K562 (cell line): ENCODE measurements around the gene CORIN. TPM values are rescaled to one million over a fixed set of nuclear protein-coding genes. Genes with fewer than 3 reads are reported as not detected.

Experiments
- ATAC-seq: fragments of 200-7000 bp; cut with Tn5 transposase; 3 replicates; pipeline ENCODE4 v1.9.1; 2020; ENCODE audit warnings: moderate library complexity
- BruUV-seq: library from RNA; stranded (reverse); fragments of 400-500 nt; replicated peaks from 2 replicates; lab custom pipeline; 2021; lab: Mats Ljungman, UMichigan
- CTCF ChIA-PET: fragments of 300-600 bp; formaldehyde crosslinking; extraction: SDS; loops from one replicate; lab custom pipeline; 2021; ENCODE audit warnings: low intra/inter-chr PET ratio; lab: Yijun Ruan, JAX
- POLR2A ChIA-PET: fragments of 300-600, 350-650 bp; sonication (Branson Sonifier 250); formaldehyde crosslinking; extraction: SDS; loops from one replicate; lab custom pipeline; 2021; ENCODE audit warnings: antibody characterized with exemption, inconsistent platforms; lab: Yijun Ruan, JAX
- DNase-seq, 4 experiments: peaks; one replicate each; pipeline versions ENCODE4 v3.0.0 to v3.0.0-alpha.2; 2011 to 2018; ENCODE audit warnings: low spot score in 3 of 4, mixed read lengths in 3 of 4; ENCODE audit errors: extremely low read depth in 1 of 4
- FAIRE-seq: peaks from 2 replicates; lab custom pipeline; 2011; peaks lifted over from hg19 to GRCh38; lab: Jason Lieb, UNC
- H2AFZ ChIP-seq: 2 replicates; pipeline ENCODE4 v1.6.0; 2011; ENCODE audit warnings: low read depth, low read length, control low read depth, inconsistent platforms
- H3K27ac ChIP-seq: fragments of 200-600 bp; 3 replicates; pipeline ENCODE4 v1.8.0; 2011; ENCODE audit warnings: low read depth, mild to moderate bottlenecking, control low read depth, inconsistent platforms, low read length, moderate library complexity, mixed read lengths; ENCODE audit errors: extremely low read depth
- H3K27me3 ChIP-seq, 2 experiments: fragments of 300-600 bp in 1 of 2; 2 replicates in 1 of 2; 3 replicates in 1 of 2; pipeline versions ENCODE4 v1.6.0 to v1.8.0; 2011; ENCODE audit warnings: inconsistent platforms in 2 of 2, low read length in 2 of 2, mild to moderate bottlenecking in 1 of 2, mixed read lengths in 1 of 2, moderate library complexity in 1 of 2; ENCODE audit not compliant: control insufficient read depth in 2 of 2, insufficient read depth in 2 of 2
- H3K36me3 ChIP-seq: fragments of 300-600 bp; 3 replicates; pipeline ENCODE4 v1.8.0; 2011; ENCODE audit warnings: mild to moderate bottlenecking, low read length, inconsistent platforms; ENCODE audit not compliant: control insufficient read depth, insufficient read depth
- H3K4me1 ChIP-seq, 2 experiments: fragments of 200-600 bp in 1 of 2; replicated peaks in 1 of 2; 2 replicates in 1 of 2; 3 replicates in 1 of 2; pipeline versions ENCODE4 v1.5.1 to v1.8.0; 2011; ENCODE audit warnings: inconsistent platforms in 2 of 2, low read length in 2 of 2, mild to moderate bottlenecking in 1 of 2, mixed read lengths in 1 of 2, moderate library complexity in 1 of 2; ENCODE audit not compliant: control insufficient read depth in 2 of 2, insufficient read depth in 2 of 2
- H3K4me2 ChIP-seq: 2 replicates; pipeline ENCODE4 v1.6.1; 2011; ENCODE audit warnings: low read length, control low read depth, inconsistent platforms, mixed read lengths; ENCODE audit not compliant: insufficient read depth
- H3K4me3 ChIP-seq: fragments of 200-600 bp; sonication (generic), shearing (Covaris generic); 2 replicates; pipeline ENCODE4 v1.5.1; 2016; ENCODE audit warnings: control low read depth, inconsistent platforms
- H3K79me2 ChIP-seq: fragments of 200-600 bp; 3 replicates; pipeline ENCODE4 v1.8.0; 2011; ENCODE audit warnings: low read length, inconsistent platforms; ENCODE audit not compliant: control insufficient read depth, insufficient read depth
- H3K9ac ChIP-seq, 2 experiments: 2 replicates each; pipeline versions ENCODE4 v1.6.0 to v1.6.1; 2011; ENCODE audit warnings: low read depth in 2 of 2, low read length in 2 of 2, control low read depth in 1 of 2, inconsistent platforms in 1 of 2, mild to moderate bottlenecking in 1 of 2, mixed read lengths in 1 of 2; ENCODE audit not compliant: insufficient read depth in 1 of 2
- H3K9me1 ChIP-seq: one replicate; pipeline ENCODE4 v1.6.0; 2011; ENCODE audit warnings: inconsistent platforms, mild to moderate bottlenecking, low read length, moderate library complexity; ENCODE audit not compliant: control insufficient read depth, insufficient read depth
- H3K9me3 ChIP-seq: replicated peaks from 2 replicates; pipeline ENCODE4 v1.5.1; 2011; ENCODE audit warnings: low read depth, low read length, inconsistent platforms; ENCODE audit not compliant: control insufficient read depth, insufficient read depth
- H4K20me1 ChIP-seq: replicated peaks from 2 replicates; pipeline ENCODE4 v1.6.1; 2011; ENCODE audit warnings: low read length, inconsistent platforms, mixed read lengths; ENCODE audit not compliant: control insufficient read depth, insufficient read depth
- DLX4 ChIP-seq: fragments of 250-450 bp; sonication (Bioruptor Pico); IDR thresholded peaks from 2 replicates; pipeline ENCODE4 v1.6.1; 2021; ENCODE audit warnings: mild to moderate bottlenecking
- E2F3 ChIP-seq: fragments of 250-450 bp; sonication (Bioruptor Pico); IDR thresholded peaks from 2 replicates; pipeline ENCODE4 v1.4.0; 2020; ENCODE audit warnings: mild to moderate bottlenecking
- GTF2F1 ChIP-seq: IDR thresholded peaks from 2 replicates; pipeline ENCODE4 v1.6.1; 2011; ENCODE audit warnings: low read depth, low read length, improper control_type of control experiment
- MECOM ChIP-seq: fragments of 250-450 bp; sonication (Bioruptor Pico); IDR thresholded peaks from 2 replicates; pipeline ENCODE4 v1.8.0; 2022; ENCODE audit warnings: inconsistent platforms
- NCOA2 ChIP-seq, 2 experiments: fragments of 450-650 bp; IDR thresholded peaks; 2 replicates each; pipeline ENCODE4 v1.6.1; 2018; ENCODE audit warnings: mild to moderate bottlenecking in 2 of 2, moderate library complexity in 1 of 2; ENCODE audit not compliant: partially characterized antibody in 2 of 2
- PHF8 ChIP-seq: fragments of 200-600 bp; sonication (generic); IDR thresholded peaks from 2 replicates; pipeline ENCODE4 v1.6.1; 2012; ENCODE audit warnings: mixed run types, mild to moderate bottlenecking, inconsistent platforms, low read length, moderate library complexity, borderline replicate concordance
- YBX1 ChIP-seq: fragments of 450-650 bp; IDR thresholded peaks from 2 replicates; pipeline ENCODE4 v1.7.1; 2016; ENCODE audit warnings: mild to moderate bottlenecking
- ZNF184 ChIP-seq: sonication (generic); formaldehyde crosslinking; IDR thresholded peaks from 2 replicates; pipeline ENCODE4 v1.5.0; 2020; ENCODE audit warnings: missing genetic modification reagents
- ZNF778 ChIP-seq: fragments of 450-650 bp; formaldehyde crosslinking; IDR thresholded peaks from 2 replicates; pipeline ENCODE4 v1.4.0; 2020; ENCODE audit warnings: mild to moderate bottlenecking, moderate library complexity
- WGBS: fragments of 100-300 bp; shearing (Covaris generic); methylation state at CpG from one replicate; pipeline ENCODE4 v1.1.6; 2016; ENCODE audit warnings: low coverage, mixed read lengths; ENCODE audit not compliant: insufficient coverage; ENCODE audit errors: missing lambda C conversion rate; 5-methylcytosine and 5-hydroxymethylcytosine counted together
- in situ Hi-C: fragments of 300-500 bp; cut with MboI; formaldehyde crosslinking; loops from 4 replicates; pipeline ENCODE4 v1.15.0; 2018; ENCODE audit warnings: inconsistent platforms, mixed read lengths
- intact Hi-C: fragments of 100-400 bp; cut with micrococcal nuclease; formaldehyde crosslinking; loops from 2 replicates; pipeline ENCODE4 v1.14.2; 2022
- polyA plus RNA-seq, 8 experiments: library from polyadenylated mRNA; depleted of rRNA in 4 of 8; stranded (reverse) in 5 of 8; unstranded in 3 of 8; fragments of >200 nt; fragmentation: Nextera tagmentation in 2 of 8; fragmentation: Illumina TruSeq in 1 of 8; extraction: Ambion mirVana in 2 of 8; extraction: Trizol in 1 of 8; gene quantifications; 2 replicates each; pipeline versions ENCODE4 v1.2.1 to v1.2.3, GENCODE V29; 2011 to 2014; ENCODE audit warnings: inconsistent platforms in 1 of 8, missing spikeins in 1 of 8
- total RNA-seq, 7 experiments: library from RNA; depleted of rRNA in 6 of 7; stranded (reverse); fragments of >200 nt in 6 of 7; fragmentation: Illumina TruSeq in 2 of 7; extraction: Trizol in 2 of 7; gene quantifications; 2 replicates each; pipeline versions ENCODE4 v1.2.1 to v1.2.3, GENCODE V29; 2011 to 2021; ENCODE audit warnings: low replicate concordance in 1 of 7
- TF ChIP-seq, protein P1 (sequence below): fragments of 450-650 bp; conservative IDR thresholded peaks from 2 replicates; pipeline ENCODE4 v1.6.1; 2016; ENCODE audit warnings: missing genetic modification characterization, low read depth, mild to moderate bottlenecking, control low read depth, missing compliant biosample characterization

Gene CORIN
- total and polyA plus RNA-seq, 9 of the 15 experiments (the other 6 are each of a cell fraction or from before 2014, with no cell fraction given): 0.04 to 0.31 (median 0.08) TPM; not detected in 4

DNA sequence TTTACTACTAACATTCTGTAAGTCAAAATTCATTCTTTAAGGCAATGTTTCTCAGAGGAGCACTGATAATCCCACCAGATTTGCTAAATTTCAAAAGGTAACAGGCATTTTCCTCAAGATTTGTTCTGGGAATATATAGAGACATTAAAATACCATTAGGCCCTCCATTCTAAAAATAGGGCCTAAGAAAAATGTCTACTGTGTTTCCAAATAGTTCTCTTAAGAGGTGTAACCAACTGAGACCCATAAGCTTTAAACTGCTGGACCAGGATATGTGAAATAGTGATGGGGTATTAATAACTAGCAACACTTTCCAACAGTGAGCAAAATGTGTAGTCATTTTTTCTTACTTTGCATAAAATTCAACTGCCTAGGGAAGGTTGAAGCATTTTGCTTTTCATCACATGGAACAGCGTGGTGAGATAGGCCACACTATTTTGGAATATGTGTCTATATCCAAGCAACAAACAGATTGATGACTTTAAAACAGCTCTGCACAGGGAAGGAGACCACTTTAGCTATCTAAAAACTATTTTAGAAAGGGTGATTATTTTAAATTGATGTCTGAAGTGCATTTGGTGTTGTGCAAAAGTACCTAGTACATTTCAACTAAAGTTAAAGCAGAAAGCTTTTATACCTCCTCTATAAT lies 89.9 kb downstream of the CORIN start:
- POLR2A ChIA-PET: interaction anchor here (0.6 kb wide), 1 partner anchor 10 kb away, joined by 3 read pairs; no protein-coding TSS in a partner anchor
- no peak overlapping the region for H3K9ac ChIP-seq
- H4K20me1 ChIP-seq: no peaks in the 10 kb centered on the region
- TF ChIP-seq DLX4 (CRISPR knock-in tag) (no peak), GTF2F1 (no peak), YBX1 (no peak), ZNF184 (no peak), PHF8 (no peak), ZNF778 (no peak), E2F3 (CRISPR knock-in tag) (no peak), NCOA2 (IDR thresholded peaks at IDR 0.05; ENCODE audit: partially characterized antibody in 2 of 2) (no peak), MECOM (CRISPR knock-in tag) (no peak)
- TF ChIP-seq, protein P1, sequence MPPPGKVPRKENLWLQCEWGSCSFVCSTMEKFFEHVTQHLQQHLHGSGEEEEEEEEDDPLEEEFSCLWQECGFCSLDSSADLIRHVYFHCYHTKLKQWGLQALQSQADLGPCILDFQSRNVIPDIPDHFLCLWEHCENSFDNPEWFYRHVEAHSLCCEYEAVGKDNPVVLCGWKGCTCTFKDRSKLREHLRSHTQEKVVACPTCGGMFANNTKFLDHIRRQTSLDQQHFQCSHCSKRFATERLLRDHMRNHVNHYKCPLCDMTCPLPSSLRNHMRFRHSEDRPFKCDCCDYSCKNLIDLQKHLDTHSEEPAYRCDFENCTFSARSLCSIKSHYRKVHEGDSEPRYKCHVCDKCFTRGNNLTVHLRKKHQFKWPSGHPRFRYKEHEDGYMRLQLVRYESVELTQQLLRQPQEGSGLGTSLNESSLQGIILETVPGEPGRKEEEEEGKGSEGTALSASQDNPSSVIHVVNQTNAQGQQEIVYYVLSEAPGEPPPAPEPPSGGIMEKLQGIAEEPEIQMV (tag): no peak
- no peak overlapping the region for H3K4me3 ChIP-seq
- H3K79me2 ChIP-seq: no peaks in the 10 kb centered on the region
- no TSS peak for BruUV-seq
- ATAC-seq (no peak), DNase-seq (no peak), FAIRE-seq (no peak)
- no peak overlapping the region for H2AFZ ChIP-seq
- no peak overlapping the region for H3K4me2 ChIP-seq
- no peaks in the 10 kb centered on the region for H3K9me1 ChIP-seq
- intact Hi-C loops (no loop called here), in situ Hi-C loops (no loop called here)
- no peaks in the 10 kb centered on the region for H3K27me3 ChIP-seq
- no peaks in the 10 kb centered on the region for H3K9me3 ChIP-seq
- CTCF ChIA-PET: no interaction called here
- H3K27ac ChIP-seq: no peak overlapping the region
- WGBS: 0% methylated on average over 1 of the region's 1 CpG
- H3K36me3 ChIP-seq: no peaks in the 10 kb centered on the region
- H3K4me1 ChIP-seq: no peaks in the 10 kb centered on the region
